K562 (cell line): ENCODE data around the gene ZBED4.

Experiments used
- BHLHE40 ChIP-seq: IDR thresholded peaks from 2 replicates; pipeline ENCODE4 v1.6.1; 2011; ENCODE audit warnings: low read length, improper control_type of control experiment
- EGR1 ChIP-seq: fragments of 450-650 bp; conservative IDR thresholded peaks from 2 replicates; pipeline ENCODE4 v1.6.1; 2017; ENCODE audit warnings: mild to moderate bottlenecking
- KDM1A ChIP-seq, 2 experiments: fragments of 450-650 bp; IDR thresholded peaks; 2 replicates each; pipeline ENCODE4 v1.6.1; 2016; ENCODE audit warnings: mild to moderate bottlenecking in 2 of 2
- MEF2A ChIP-seq: IDR thresholded peaks from 2 replicates; pipeline ENCODE4 v1.6.1; 2011; ENCODE audit warnings: low read depth, mild to moderate bottlenecking, low read length, moderate library complexity; ENCODE audit not compliant: control insufficient read depth
- MYNN ChIP-seq, 2 experiments: sonication (generic); formaldehyde crosslinking in 1 of 2; IDR thresholded peaks; 2 replicates each; pipeline versions ENCODE4 v1.5.0 to v1.6.1; 2016 to 2020; ENCODE audit warnings: antibody characterized with exemption in 1 of 2, missing genetic modification reagents in 1 of 2
- NR2F6 ChIP-seq: fragments of 450-650 bp; formaldehyde crosslinking; IDR thresholded peaks from 2 replicates; pipeline ENCODE4 v1.4.0; 2020; ENCODE audit warnings: mild to moderate bottlenecking
- POLR2A ChIP-seq: fragments of 450-650 bp; conservative IDR thresholded peaks from 2 replicates; pipeline ENCODE4 v1.6.1; 2016
- STAG1 ChIP-seq: sonication (generic); formaldehyde crosslinking; IDR thresholded peaks from 2 replicates; pipeline ENCODE4 v1.5.0; 2020; ENCODE audit warnings: missing genetic modification reagents, borderline replicate concordance
- SUPT5H ChIP-seq: fragments of 450-650 bp; IDR thresholded peaks from 2 replicates; pipeline ENCODE4 v1.6.1; 2016
- ZFP36 ChIP-seq: fragments of 150-350 bp; IDR thresholded peaks from 2 replicates; pipeline ENCODE4 v1.6.1; 2018; ENCODE audit warnings: low read length, low read depth; ENCODE audit not compliant: partially characterized antibody
- ZNF140 ChIP-seq: fragments of 250-450 bp; sonication (Bioruptor Pico); IDR thresholded peaks from 2 replicates; pipeline ENCODE4 v1.8.0; 2021; ENCODE audit warnings: moderate library complexity, mild to moderate bottlenecking, inconsistent platforms
- ZNF274 ChIP-seq: IDR thresholded peaks from 2 replicates; pipeline ENCODE4 v1.6.1; 2011; ENCODE audit warnings: low read depth, mild to moderate bottlenecking, low read length, moderate library complexity, borderline replicate concordance
- ZNF282 ChIP-seq: sonication (generic); formaldehyde crosslinking; IDR thresholded peaks from 2 replicates; pipeline ENCODE4 v1.8.1; 2023; ENCODE audit warnings: missing genetic modification reagents

- TF ChIP-seq STAG1 (CRISPR knock-in tag) = no peak
- no peak for TF ChIP-seq BHLHE40
- no peak for TF ChIP-seq KDM1A (IDR thresholded peaks at IDR 0.05)
- TF ChIP-seq ZNF274 = no peak
- TF ChIP-seq EGR1 = no peak
- no peak for TF ChIP-seq MEF2A
- no peak for TF ChIP-seq SUPT5H
- no peak for TF ChIP-seq ZNF282 (CRISPR knock-in tag)
- TF ChIP-seq MYNN (IDR thresholded peaks at IDR 0.05) = no peak
- no peak for TF ChIP-seq MYNN (CRISPR knock-in tag; IDR thresholded peaks at IDR 0.05)
- no peak for TF ChIP-seq POLR2A
- no peak for TF ChIP-seq ZFP36
- no peak for TF ChIP-seq NR2F6 (CRISPR knock-in tag)
- no peak for TF ChIP-seq ZNF140
Observed at GRCh38 chr22:49885881-49886280, 32.2 kb downstream of the ZBED4 start.
